HEK293 (cell line): ENCODE data around the gene PRR18.

ENCODE experiments used
- BCL11B ChIP-seq: fragments of 450-650 bp; formaldehyde crosslinking; IDR thresholded peaks from 2 replicates; pipeline ENCODE4 v1.5.1; 2016; ENCODE audit warnings: low read depth, missing biosample characterization, missing genetic modification characterization
- KLF1 ChIP-seq: fragments of 450-650 bp; formaldehyde crosslinking; IDR thresholded peaks from 2 replicates; pipeline ENCODE4 v1.5.1; 2016; ENCODE audit warnings: missing biosample characterization, missing genetic modification characterization
- OSR2 ChIP-seq: fragments of 450-650 bp; formaldehyde crosslinking; IDR thresholded peaks from 2 replicates; pipeline ENCODE4 v1.5.1; 2016; ENCODE audit warnings: missing biosample characterization, missing genetic modification characterization
- PRDM1 ChIP-seq: fragments of 450-650 bp; formaldehyde crosslinking; IDR thresholded peaks from 2 replicates; pipeline ENCODE4; 2016; ENCODE audit warnings: missing biosample characterization, missing genetic modification characterization
- ZBTB20 ChIP-seq: fragments of 450-650 bp; formaldehyde crosslinking; IDR thresholded peaks from 2 replicates; pipeline ENCODE4 v1.5.1; 2016; ENCODE audit warnings: missing biosample characterization, missing genetic modification characterization
- ZBTB48 ChIP-seq: fragments of 450-650 bp; formaldehyde crosslinking; IDR thresholded peaks from 2 replicates; pipeline ENCODE4 v1.5.1; 2016; ENCODE audit warnings: missing biosample characterization, missing genetic modification characterization
- ZBTB7A ChIP-seq: fragments of 450-650 bp; formaldehyde crosslinking; IDR thresholded peaks from 2 replicates; pipeline ENCODE4 v1.5.1; 2016; ENCODE audit warnings: low read depth, missing biosample characterization, missing genetic modification characterization
- ZNF114 ChIP-seq: fragments of 450-650 bp; formaldehyde crosslinking; IDR thresholded peaks from 2 replicates; pipeline ENCODE4 v1.5.0; 2017; ENCODE audit warnings: missing biosample characterization, missing genetic modification characterization
- ZNF223 ChIP-seq: fragments of 450-650 bp; formaldehyde crosslinking; IDR thresholded peaks from 2 replicates; pipeline ENCODE4 v1.5.1; 2016; ENCODE audit warnings: missing biosample characterization, missing genetic modification characterization
- ZNF311 ChIP-seq: fragments of 450-650 bp; formaldehyde crosslinking; IDR thresholded peaks from 2 replicates; pipeline ENCODE4 v1.5.1; 2017; ENCODE audit warnings: missing biosample characterization, missing genetic modification characterization, borderline replicate concordance
- ZNF416 ChIP-seq: fragments of 450-650 bp; formaldehyde crosslinking; IDR thresholded peaks from 2 replicates; pipeline ENCODE4 v1.5.1; 2016; ENCODE audit warnings: missing biosample characterization, missing genetic modification characterization
- ZNF501 ChIP-seq: fragments of 450-650 bp; formaldehyde crosslinking; IDR thresholded peaks from 2 replicates; pipeline ENCODE4 v1.5.1; 2016; ENCODE audit warnings: missing biosample characterization, missing genetic modification characterization
- ZNF529 ChIP-seq: fragments of 450-650 bp; formaldehyde crosslinking; IDR thresholded peaks from 2 replicates; pipeline ENCODE4 v1.5.1; 2017; ENCODE audit warnings: missing genetic modification characterization, missing biosample characterization; ENCODE audit not compliant: insufficient replicate concordance
- ZNF530 ChIP-seq: fragments of 450-650 bp; formaldehyde crosslinking; IDR thresholded peaks from 2 replicates; pipeline ENCODE4 v1.5.1; 2016; ENCODE audit warnings: low read depth, missing biosample characterization, missing genetic modification characterization
- ZNF560 ChIP-seq: fragments of 450-650 bp; formaldehyde crosslinking; IDR thresholded peaks from 2 replicates; pipeline ENCODE4 v1.5.1; 2017; ENCODE audit warnings: missing biosample characterization, missing genetic modification characterization, borderline replicate concordance
- ZNF585B ChIP-seq: fragments of 450-650 bp; formaldehyde crosslinking; IDR thresholded peaks from 2 replicates; pipeline ENCODE4 v1.5.1; 2016; ENCODE audit warnings: missing biosample characterization, missing genetic modification characterization
- ZNF621 ChIP-seq: fragments of 450-650 bp; formaldehyde crosslinking; IDR thresholded peaks from 2 replicates; pipeline ENCODE4 v1.5.1; 2017; ENCODE audit warnings: missing biosample characterization, missing genetic modification characterization
- ZNF629 ChIP-seq: fragments of 450-650 bp; formaldehyde crosslinking; IDR thresholded peaks from 2 replicates; pipeline ENCODE4 v1.5.1; 2017; ENCODE audit warnings: missing biosample characterization, missing genetic modification characterization
- ZNF670 ChIP-seq: fragments of 450-650 bp; formaldehyde crosslinking; IDR thresholded peaks from 2 replicates; pipeline ENCODE4 v1.5.1; 2016; ENCODE audit warnings: missing biosample characterization, missing genetic modification characterization, low read depth
- ZNF791 ChIP-seq: fragments of 450-650 bp; formaldehyde crosslinking; IDR thresholded peaks from 2 replicates; pipeline ENCODE4 v1.5.1; 2016; ENCODE audit warnings: missing biosample characterization, missing genetic modification characterization
- TF ChIP-seq, protein P1 (sequence below): fragments of 450-650 bp; formaldehyde crosslinking; IDR thresholded peaks from 2 replicates; pipeline ENCODE4 v1.5.1; 2016; ENCODE audit warnings: missing biosample characterization, missing genetic modification characterization
- TF ChIP-seq, protein P2 (sequence below): fragments of 450-650 bp; formaldehyde crosslinking; conservative IDR thresholded peaks from 2 replicates; pipeline ENCODE4 v1.5.1; 2016; ENCODE audit warnings: low read depth, missing biosample characterization, missing genetic modification characterization
- TF ChIP-seq, protein P3 (sequence below): fragments of 450-650 bp; formaldehyde crosslinking; IDR thresholded peaks from 2 replicates; pipeline ENCODE4 v1.5.0; 2017; ENCODE audit warnings: missing biosample characterization, missing genetic modification characterization, borderline replicate concordance
- TF ChIP-seq, protein P4 (sequence below): fragments of 450-650 bp; formaldehyde crosslinking; IDR thresholded peaks from 2 replicates; pipeline ENCODE4 v1.5.1; 2017; ENCODE audit warnings: missing biosample characterization, mild to moderate bottlenecking, missing genetic modification characterization, moderate library complexity
- TF ChIP-seq, protein P5 (sequence below): fragments of 450-650 bp; formaldehyde crosslinking; IDR thresholded peaks from 2 replicates; pipeline ENCODE4 v1.5.1; 2017; ENCODE audit warnings: missing biosample characterization, missing genetic modification characterization
- TF ChIP-seq, protein P6 (sequence below): fragments of 450-650 bp; formaldehyde crosslinking; IDR thresholded peaks from 2 replicates; pipeline ENCODE4; 2016; ENCODE audit warnings: missing biosample characterization, missing genetic modification characterization
- TF ChIP-seq, protein P7 (sequence below): fragments of 450-650 bp; formaldehyde crosslinking; IDR thresholded peaks from 2 replicates; pipeline ENCODE4 v1.5.1; 2016; ENCODE audit warnings: missing biosample characterization, missing genetic modification characterization

Gene PRR18

DNA sequence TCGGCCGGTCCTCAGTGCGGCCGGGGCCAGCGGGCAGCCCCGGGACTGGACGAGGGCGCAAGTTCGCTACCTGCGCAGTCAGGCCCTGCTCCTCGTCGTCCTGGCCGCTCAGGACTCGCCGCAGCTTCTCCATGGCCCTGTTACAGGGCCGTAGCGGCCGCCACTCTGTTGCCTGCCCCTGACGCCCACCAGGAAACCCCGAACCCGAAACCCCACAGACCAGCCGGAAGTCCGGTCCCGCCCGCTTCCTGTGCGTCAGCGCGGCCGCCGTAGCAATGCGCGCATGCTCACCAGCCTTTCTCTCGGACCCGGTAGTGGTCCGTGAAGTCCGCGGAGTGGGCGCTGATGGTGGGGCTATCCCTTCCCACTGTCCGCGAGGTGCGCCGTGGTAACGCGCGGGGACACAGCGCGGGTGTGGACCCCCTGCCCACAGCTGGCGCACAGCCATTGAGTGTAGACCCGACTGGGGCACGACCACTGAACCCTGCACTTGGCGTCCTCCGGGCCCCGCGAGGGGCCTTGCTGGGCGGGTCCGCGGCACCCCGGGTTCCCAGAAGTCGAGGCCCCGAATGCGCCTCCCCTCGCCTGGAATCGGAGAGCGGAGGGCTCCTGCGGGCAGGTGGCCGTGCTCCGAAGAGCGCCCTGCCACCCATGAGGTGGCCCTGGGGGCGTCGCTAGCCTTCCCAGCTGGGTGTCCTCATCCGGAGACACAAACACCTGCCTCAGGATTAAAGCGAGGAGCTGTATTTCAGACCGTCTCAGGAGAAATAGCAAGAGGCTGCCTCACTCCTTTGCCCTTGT, 34.4 kb upstream of the PRR18 start, which contains the start of gene SFT2D1 (continued):
- TF ChIP-seq, protein P1, sequence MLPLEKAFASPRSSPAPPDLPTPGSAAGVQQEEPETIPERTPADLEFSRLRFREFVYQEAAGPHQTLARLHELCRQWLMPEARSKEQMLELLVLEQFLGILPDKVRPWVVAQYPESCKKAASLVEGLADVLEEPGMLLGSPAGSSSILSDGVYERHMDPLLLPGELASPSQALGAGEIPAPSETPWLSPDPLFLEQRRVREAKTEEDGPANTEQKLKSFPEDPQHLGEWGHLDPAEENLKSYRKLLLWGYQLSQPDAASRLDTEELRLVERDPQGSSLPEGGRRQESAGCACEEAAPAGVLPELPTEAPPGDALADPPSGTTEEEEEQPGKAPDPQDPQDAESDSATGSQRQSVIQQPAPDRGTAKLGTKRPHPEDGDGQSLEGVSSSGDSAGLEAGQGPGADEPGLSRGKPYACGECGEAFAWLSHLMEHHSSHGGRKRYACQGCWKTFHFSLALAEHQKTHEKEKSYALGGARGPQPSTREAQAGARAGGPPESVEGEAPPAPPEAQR (tag by site-specific recombination): no peak
- TF ChIP-seq, protein P2, sequence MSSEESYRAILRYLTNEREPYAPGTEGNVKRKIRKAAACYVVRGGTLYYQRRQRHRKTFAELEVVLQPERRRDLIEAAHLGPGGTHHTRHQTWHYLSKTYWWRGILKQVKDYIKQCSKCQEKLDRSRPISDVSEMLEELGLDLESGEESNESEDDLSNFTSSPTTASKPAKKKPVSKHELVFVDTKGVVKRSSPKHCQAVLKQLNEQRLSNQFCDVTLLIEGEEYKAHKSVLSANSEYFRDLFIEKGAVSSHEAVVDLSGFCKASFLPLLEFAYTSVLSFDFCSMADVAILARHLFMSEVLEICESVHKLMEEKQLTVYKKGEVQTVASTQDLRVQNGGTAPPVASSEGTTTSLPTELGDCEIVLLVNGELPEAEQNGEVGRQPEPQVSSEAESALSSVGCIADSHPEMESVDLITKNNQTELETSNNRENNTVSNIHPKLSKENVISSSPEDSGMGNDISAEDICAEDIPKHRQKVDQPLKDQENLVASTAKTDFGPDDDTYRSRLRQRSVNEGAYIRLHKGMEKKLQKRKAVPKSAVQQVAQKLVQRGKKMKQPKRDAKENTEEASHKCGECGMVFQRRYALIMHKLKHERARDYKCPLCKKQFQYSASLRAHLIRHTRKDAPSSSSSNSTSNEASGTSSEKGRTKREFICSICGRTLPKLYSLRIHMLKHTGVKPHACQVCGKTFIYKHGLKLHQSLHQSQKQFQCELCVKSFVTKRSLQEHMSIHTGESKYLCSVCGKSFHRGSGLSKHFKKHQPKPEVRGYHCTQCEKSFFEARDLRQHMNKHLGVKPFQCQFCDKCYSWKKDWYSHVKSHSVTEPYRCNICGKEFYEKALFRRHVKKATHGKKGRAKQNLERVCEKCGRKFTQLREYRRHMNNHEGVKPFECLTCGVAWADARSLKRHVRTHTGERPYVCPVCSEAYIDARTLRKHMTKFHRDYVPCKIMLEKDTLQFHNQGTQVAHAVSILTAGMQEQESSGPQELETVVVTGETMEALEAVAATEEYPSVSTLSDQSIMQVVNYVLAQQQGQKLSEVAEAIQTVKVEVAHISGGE (tag by site-specific recombination): peak; percentile 90
- TF ChIP-seq ZNF670 (tag by site-specific recombination) (no peak), ZNF501 (peak; percentile 96), BCL11B (tag by site-specific recombination) (peak; percentile 67; the same call in 1 of the 2 replicates), ZNF791 (no peak), ZNF223 (tag by site-specific recombination) (no peak), ZBTB20 (tag by site-specific recombination) (peak; percentile 96), ZNF585B (no peak), ZNF621 (no peak), ZBTB48 (tag by site-specific recombination) (no peak), PRDM1 (tag by site-specific recombination) (no peak), KLF1 (peak; percentile 60), ZNF529 (tag by site-specific recombination) (no peak), ZNF629 (tag by site-specific recombination) (peak; percentile 76), ZNF114 (tag by site-specific recombination) (no peak), ZNF560 (tag by site-specific recombination) (no peak), ZNF311 (tag by site-specific recombination) (no peak), ZBTB7A (no peak; the same call in 1 of the 2 replicates), OSR2 (tag by site-specific recombination) (no peak), ZNF416 (tag by site-specific recombination) (no peak), ZNF530 (tag by site-specific recombination) (no peak)
- TF ChIP-seq, protein P3, sequence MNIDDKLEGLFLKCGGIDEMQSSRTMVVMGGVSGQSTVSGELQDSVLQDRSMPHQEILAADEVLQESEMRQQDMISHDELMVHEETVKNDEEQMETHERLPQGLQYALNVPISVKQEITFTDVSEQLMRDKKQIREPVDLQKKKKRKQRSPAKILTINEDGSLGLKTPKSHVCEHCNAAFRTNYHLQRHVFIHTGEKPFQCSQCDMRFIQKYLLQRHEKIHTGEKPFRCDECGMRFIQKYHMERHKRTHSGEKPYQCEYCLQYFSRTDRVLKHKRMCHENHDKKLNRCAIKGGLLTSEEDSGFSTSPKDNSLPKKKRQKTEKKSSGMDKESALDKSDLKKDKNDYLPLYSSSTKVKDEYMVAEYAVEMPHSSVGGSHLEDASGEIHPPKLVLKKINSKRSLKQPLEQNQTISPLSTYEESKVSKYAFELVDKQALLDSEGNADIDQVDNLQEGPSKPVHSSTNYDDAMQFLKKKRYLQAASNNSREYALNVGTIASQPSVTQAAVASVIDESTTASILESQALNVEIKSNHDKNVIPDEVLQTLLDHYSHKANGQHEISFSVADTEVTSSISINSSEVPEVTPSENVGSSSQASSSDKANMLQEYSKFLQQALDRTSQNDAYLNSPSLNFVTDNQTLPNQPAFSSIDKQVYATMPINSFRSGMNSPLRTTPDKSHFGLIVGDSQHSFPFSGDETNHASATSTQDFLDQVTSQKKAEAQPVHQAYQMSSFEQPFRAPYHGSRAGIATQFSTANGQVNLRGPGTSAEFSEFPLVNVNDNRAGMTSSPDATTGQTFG (tag by site-specific recombination): no peak
- TF ChIP-seq, protein P4, sequence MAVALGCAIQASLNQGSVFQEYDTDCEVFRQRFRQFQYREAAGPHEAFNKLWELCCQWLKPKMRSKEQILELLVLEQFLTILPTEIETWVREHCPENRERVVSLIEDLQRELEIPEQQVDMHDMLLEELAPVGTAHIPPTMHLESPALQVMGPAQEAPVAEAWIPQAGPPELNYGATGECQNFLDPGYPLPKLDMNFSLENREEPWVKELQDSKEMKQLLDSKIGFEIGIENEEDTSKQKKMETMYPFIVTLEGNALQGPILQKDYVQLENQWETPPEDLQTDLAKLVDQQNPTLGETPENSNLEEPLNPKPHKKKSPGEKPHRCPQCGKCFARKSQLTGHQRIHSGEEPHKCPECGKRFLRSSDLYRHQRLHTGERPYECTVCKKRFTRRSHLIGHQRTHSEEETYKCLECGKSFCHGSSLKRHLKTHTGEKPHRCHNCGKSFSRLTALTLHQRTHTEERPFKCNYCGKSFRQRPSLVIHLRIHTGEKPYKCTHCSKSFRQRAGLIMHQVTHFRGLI (tag by site-specific recombination): no peak
- TF ChIP-seq, protein P5, sequence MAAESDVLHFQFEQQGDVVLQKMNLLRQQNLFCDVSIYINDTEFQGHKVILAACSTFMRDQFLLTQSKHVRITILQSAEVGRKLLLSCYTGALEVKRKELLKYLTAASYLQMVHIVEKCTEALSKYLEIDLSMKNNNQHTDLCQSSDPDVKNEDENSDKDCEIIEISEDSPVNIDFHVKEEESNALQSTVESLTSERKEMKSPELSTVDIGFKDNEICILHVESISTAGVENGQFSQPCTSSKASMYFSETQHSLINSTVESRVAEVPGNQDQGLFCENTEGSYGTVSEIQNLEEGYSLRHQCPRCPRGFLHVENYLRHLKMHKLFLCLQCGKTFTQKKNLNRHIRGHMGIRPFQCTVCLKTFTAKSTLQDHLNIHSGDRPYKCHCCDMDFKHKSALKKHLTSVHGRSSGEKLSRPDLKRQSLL: no peak
- TF ChIP-seq, protein P6, sequence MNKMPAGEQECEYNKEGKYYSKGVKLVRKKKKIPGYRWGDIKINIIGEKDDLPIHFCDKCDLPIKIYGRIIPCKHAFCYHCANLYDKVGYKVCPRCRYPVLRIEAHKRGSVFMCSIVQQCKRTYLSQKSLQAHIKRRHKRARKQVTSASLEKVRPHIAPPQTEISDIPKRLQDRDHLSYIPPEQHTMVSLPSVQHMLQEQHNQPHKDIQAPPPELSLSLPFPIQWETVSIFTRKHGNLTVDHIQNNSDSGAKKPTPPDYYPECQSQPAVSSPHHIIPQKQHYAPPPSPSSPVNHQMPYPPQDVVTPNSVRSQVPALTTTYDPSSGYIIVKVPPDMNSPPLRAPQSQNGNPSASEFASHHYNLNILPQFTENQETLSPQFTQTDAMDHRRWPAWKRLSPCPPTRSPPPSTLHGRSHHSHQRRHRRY (tag by site-specific recombination): no peak
- TF ChIP-seq, protein P7, sequence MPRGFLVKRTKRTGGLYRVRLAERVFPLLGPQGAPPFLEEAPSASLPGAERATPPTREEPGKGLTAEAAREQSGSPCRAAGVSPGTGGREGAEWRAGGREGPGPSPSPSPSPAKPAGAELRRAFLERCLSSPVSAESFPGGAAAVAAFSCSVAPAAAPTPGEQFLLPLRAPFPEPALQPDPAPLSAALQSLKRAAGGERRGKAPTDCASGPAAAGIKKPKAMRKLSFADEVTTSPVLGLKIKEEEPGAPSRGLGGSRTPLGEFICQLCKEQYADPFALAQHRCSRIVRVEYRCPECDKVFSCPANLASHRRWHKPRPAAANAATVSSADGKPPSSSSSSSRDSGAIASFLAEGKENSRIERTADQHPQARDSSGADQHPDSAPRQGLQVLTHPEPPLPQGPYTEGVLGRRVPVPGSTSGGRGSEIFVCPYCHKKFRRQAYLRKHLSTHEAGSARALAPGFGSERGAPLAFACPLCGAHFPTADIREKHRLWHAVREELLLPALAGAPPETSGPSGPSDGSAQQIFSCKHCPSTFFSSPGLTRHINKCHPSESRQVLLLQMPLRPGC: no peak
